Natural killer cell (primary cell): ENCODE data around the gene SYNJ2. TPM values are rescaled to one million over a fixed set of nuclear protein-coding genes. Genes with fewer than 3 reads are reported as not detected.

Experiments used
- ATAC-seq, 3 donors: fragments of 150-1000 bp in 2 of 3; fragments of 200-7000 bp in 1 of 3; cut with Tn5 transposase; 1 replicate in 1 of 3; 2 replicates in 2 of 3; pipeline ENCODE4 v1.10.0; 2021; ENCODE audit warnings: mild to moderate bottlenecking in 2 of 3, moderate library complexity in 2 of 3
- DNase-seq, 2 donors: peaks; one replicate each; pipeline versions ENCODE4 v3.0.0 to v3.0.0-alpha.2; 2013 to 2021; ENCODE audit warnings: mixed read lengths in 1 of 2
- H3K27ac ChIP-seq: one replicate; pipeline ENCODE4 v1.5.1; 2013; ENCODE audit warnings: mild to moderate bottlenecking, low read length
- H3K27me3 ChIP-seq: one replicate; pipeline ENCODE4 v1.6.1; 2013; ENCODE audit warnings: low read length; ENCODE audit not compliant: control insufficient read depth, insufficient read depth
- H3K36me3 ChIP-seq: one replicate; pipeline ENCODE4 v1.6.1; 2013; ENCODE audit warnings: low read length; ENCODE audit not compliant: control insufficient read depth, insufficient read depth
- H3K4me1 ChIP-seq: one replicate; pipeline ENCODE4 v1.6.1; 2013; ENCODE audit warnings: low read length; ENCODE audit not compliant: control insufficient read depth, insufficient read depth
- H3K4me3 ChIP-seq: one replicate; pipeline ENCODE4 v1.5.1; 2013; ENCODE audit warnings: low read length
- H3K9me3 ChIP-seq: one replicate; pipeline ENCODE4 v1.6.1; 2013; ENCODE audit warnings: low read length; ENCODE audit not compliant: control insufficient read depth, insufficient read depth
- H3K27ac Mint-ChIP-seq, 2 donors: one replicate each; pipeline ENCODE4 v1.8.0; 2022; ENCODE audit warnings: mild to moderate bottlenecking in 2 of 2, mixed read lengths in 2 of 2, moderate library complexity in 1 of 2
- H3K27me3 Mint-ChIP-seq, 2 donors: one replicate each; pipeline ENCODE4 v1.8.0; 2022; ENCODE audit warnings: low read depth in 2 of 2, mixed read lengths in 2 of 2
- H3K36me3 Mint-ChIP-seq: one replicate; pipeline ENCODE4 v1.8.0; 2022; ENCODE audit warnings: mixed read lengths
- H3K4me1 Mint-ChIP-seq, 2 donors: one replicate each; pipeline ENCODE4 v1.8.0; 2022; ENCODE audit warnings: mixed read lengths in 2 of 2
- H3K4me3 Mint-ChIP-seq: one replicate; pipeline ENCODE4 v1.8.0; 2022; ENCODE audit warnings: mild to moderate bottlenecking, moderate library complexity, mixed read lengths
- H3K9me3 Mint-ChIP-seq, 2 donors: one replicate each; pipeline ENCODE4 v1.8.0; 2022; ENCODE audit warnings: mixed read lengths in 2 of 2
- WGBS: methylation state at CpG from one replicate; pipeline ENCODE4 v1.1.7; 2013; ENCODE audit warnings: missing lambda C conversion rate; ENCODE audit not compliant: insufficient coverage; 5-methylcytosine and 5-hydroxymethylcytosine counted together
- intact Hi-C: fragments of 100-400 bp; cut with micrococcal nuclease; formaldehyde crosslinking; loops from one replicate; pipeline ENCODE4 v1.14.2; 2022
- total RNA-seq, 4 donors: library from RNA; stranded (reverse); fragments of 120-200 nt in 1 of 4; gene quantifications; one replicate each; pipeline versions ENCODE4 v1.2.3 to v1.2.4, GENCODE V29; 2013 to 2022
- TF ChIP-seq, protein P1 (sequence below): fragments of 200-600 bp; IDR thresholded peaks from one replicate; pipeline ENCODE4 v1.8.0; 2022; ENCODE audit warnings: antibody characterized with exemption

SYNJ2 gene
- total RNA-seq, 3 donors from 2014 or later (not counting 1 experiment from before 2014, with no cell fraction given), result 24.4 to 47.0 (median 28.0) TPM

DNA sequence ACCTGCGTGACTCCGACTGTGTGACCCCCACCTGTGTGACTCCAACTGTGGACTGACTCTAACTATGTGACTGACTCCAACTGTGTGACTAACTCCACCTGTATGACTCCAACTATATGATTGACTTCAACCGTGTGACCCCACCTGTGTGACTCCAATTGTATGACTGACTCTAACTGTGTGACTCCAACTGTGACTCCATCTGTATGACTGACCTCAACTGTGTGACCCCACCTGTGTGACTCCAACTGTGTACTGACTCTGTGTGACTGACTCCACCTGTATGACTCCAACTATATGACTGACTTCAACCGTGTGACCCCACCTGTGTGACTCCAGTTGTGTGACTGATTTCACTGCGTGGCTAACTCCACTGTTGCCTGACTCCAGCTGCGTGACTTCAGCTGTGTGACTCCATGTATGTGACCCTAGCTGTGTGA lies 38.6 kb downstream of the SYNJ2 start:
- no peaks in the 10 kb centered on the region for H3K27me3 Mint-ChIP-seq
- intact Hi-C loops, result no loop called here
- H3K4me1 ChIP-seq, result peaks cover 1% of the 10 kb centered on the region
- peaks cover under 1 to 9% of the 10 kb centered on the region in 2 donors for H3K4me1 Mint-ChIP-seq
- H3K36me3 Mint-ChIP-seq, result no peaks in the 10 kb centered on the region
- 83% methylated on average over 6 of the region's 6 CpGs for WGBS
- ATAC-seq (no peak), DNase-seq (no peak)
- H3K4me3 Mint-ChIP-seq, result no peak overlapping the region
- no peaks in the 10 kb centered on the region for H3K9me3 ChIP-seq
- H3K9me3 Mint-ChIP-seq, result no peaks in the 10 kb centered on the region
- TF ChIP-seq, protein P1, sequence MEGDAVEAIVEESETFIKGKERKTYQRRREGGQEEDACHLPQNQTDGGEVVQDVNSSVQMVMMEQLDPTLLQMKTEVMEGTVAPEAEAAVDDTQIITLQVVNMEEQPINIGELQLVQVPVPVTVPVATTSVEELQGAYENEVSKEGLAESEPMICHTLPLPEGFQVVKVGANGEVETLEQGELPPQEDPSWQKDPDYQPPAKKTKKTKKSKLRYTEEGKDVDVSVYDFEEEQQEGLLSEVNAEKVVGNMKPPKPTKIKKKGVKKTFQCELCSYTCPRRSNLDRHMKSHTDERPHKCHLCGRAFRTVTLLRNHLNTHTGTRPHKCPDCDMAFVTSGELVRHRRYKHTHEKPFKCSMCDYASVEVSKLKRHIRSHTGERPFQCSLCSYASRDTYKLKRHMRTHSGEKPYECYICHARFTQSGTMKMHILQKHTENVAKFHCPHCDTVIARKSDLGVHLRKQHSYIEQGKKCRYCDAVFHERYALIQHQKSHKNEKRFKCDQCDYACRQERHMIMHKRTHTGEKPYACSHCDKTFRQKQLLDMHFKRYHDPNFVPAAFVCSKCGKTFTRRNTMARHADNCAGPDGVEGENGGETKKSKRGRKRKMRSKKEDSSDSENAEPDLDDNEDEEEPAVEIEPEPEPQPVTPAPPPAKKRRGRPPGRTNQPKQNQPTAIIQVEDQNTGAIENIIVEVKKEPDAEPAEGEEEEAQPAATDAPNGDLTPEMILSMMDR, result no peak
- no peaks in the 10 kb centered on the region for H3K27me3 ChIP-seq
- H3K27ac Mint-ChIP-seq, result peak overlapping the region in 1 of 2 donors; percentile 45
- no peak overlapping the region for H3K4me3 ChIP-seq
- no peak overlapping the region for H3K27ac ChIP-seq
- H3K36me3 ChIP-seq, result peaks cover 5% of the 10 kb centered on the region

DNA sequence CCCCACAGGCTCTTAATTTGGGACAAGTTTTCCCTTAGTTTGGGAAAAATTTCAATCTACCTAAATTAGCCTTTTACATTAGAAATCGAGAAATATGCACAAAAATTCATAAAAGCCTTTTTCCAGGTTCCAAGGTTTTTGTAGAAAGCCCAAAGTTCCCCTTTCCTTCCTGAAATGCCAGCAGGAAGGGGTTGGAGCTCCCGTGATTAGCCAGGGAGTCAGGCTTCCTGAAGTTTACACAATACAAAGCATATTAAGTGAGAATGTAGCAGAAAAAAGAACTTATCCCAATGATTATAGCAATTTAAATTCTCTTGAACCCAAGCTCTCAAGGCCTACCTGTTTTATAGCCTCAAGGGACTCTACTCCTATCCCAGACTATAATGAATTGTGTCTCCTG lies 39.1 kb downstream of the SYNJ2 start:
- H3K27ac Mint-ChIP-seq, result peak overlapping the region in 1 of 2 donors; percentile 33

DNA sequence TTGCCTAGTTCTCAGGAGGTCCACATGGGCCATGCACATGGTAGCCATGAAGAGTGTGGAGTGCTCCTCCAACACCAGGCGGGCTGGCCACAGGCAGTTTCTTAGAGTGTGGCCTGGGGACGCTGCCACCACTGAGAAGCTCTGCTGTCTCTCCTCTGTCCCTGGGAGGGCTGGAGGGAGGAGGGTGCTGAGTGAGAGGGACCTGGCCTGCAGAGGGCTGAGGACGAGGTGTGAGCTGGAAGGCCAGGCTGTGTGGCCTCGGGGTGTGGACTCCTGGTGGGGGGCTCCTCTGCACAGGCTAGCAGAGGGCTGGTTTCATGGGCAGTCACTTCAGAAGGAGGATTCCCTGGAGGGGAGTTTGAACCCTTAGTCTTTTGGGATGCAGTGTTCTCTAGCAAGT lies 39.7 kb downstream of the SYNJ2 start:
- DNase-seq (no peak), ATAC-seq (no peak)
- intact Hi-C loops, result no loop called here
- no peaks in the 10 kb centered on the region for H3K9me3 Mint-ChIP-seq
- peaks cover 5% of the 10 kb centered on the region for H3K36me3 ChIP-seq
- H3K4me3 ChIP-seq, result no peak overlapping the region
- H3K27me3 Mint-ChIP-seq, result no peaks in the 10 kb centered on the region
- H3K4me1 Mint-ChIP-seq, result peaks cover 5 to 13% of the 10 kb centered on the region in 2 donors
- H3K9me3 ChIP-seq, result no peaks in the 10 kb centered on the region
- peaks cover 12% of the 10 kb centered on the region for H3K4me1 ChIP-seq
- H3K27me3 ChIP-seq, result no peaks in the 10 kb centered on the region
- no peak overlapping the region for H3K27ac ChIP-seq
- TF ChIP-seq, protein P1, result no peak
- peak overlapping the region in 1 of 2 donors; percentile 33 for H3K27ac Mint-ChIP-seq
- no peaks in the 10 kb centered on the region for H3K36me3 Mint-ChIP-seq
- no peak overlapping the region for H3K4me3 Mint-ChIP-seq
- 89% methylated on average over 4 of the region's 4 CpGs for WGBS

More for the DNA sequence above, 39.1 kb downstream of the SYNJ2 start:
- intact Hi-C loops, result no loop called here
- Histone ChIP-seq H3K4me1 (peaks cover 6% of the 10 kb centered on the region), H3K27me3 (no peaks in the 10 kb centered on the region), H3K9me3 (no peaks in the 10 kb centered on the region), H3K36me3 (peaks cover 5% of the 10 kb centered on the region), H3K27ac (no peak overlapping the region), H3K4me3 (no peak overlapping the region)
- Mint-ChIP-seq H3K36me3 (no peaks in the 10 kb centered on the region), H3K27me3 (no peaks in the 10 kb centered on the region), H3K4me3 (no peak overlapping the region), H3K9me3 (no peaks in the 10 kb centered on the region), H3K4me1 (peaks cover under 1 to 8% of the 10 kb centered on the region in 2 donors)
- DNase-seq, result no peak
- 94% methylated on average over 1 of the region's 2 CpGs for WGBS
- TF ChIP-seq, protein P1, result no peak
- no peak for ATAC-seq
